WERI-Rb-1 (cell line): Measurements from ENCODE around the gene LRRC72.
"Not testable (repeated sequence)": the region's sequence is repeated elsewhere in the genome, so short reads cannot be mapped to it uniquely, and the experiment has no call there.

Source experiments
- DNase-seq: peaks from one replicate; pipeline ENCODE4 v3.0.0-alpha.2; 2020
- H3K27ac ChIP-seq: fragments of 250-450 bp; sonication (Bioruptor Pico); 2 replicates; pipeline ENCODE4 v1.5.1; 2020; ENCODE audit warnings: mild to moderate bottlenecking, moderate library complexity
- H3K27me3 ChIP-seq: fragments of 250-450 bp; sonication (Bioruptor Pico); 2 replicates; pipeline ENCODE4 v1.5.1; 2021; ENCODE audit warnings: mild to moderate bottlenecking, low read depth, moderate library complexity; ENCODE audit not compliant: insufficient read depth, severe bottlenecking
- H3K36me3 ChIP-seq: fragments of 250-450 bp; sonication (Bioruptor Pico); 2 replicates; pipeline ENCODE4 v1.5.1; 2020; ENCODE audit warnings: mild to moderate bottlenecking, moderate library complexity
- H3K4me3 ChIP-seq: 2 replicates; pipeline ENCODE4 v1.5.1; 2011; ENCODE audit warnings: low read depth, mild to moderate bottlenecking, control low read depth, low read length
- H3K9me3 ChIP-seq: fragments of 250-450 bp; sonication (Bioruptor Pico); 2 replicates; pipeline ENCODE4 v1.5.1; 2021; ENCODE audit warnings: mild to moderate bottlenecking, moderate library complexity; ENCODE audit not compliant: severe bottlenecking
- TF ChIP-seq, protein P1 (sequence below): IDR thresholded peaks from 2 replicates; pipeline ENCODE4 v1.5.1; 2011; ENCODE audit warnings: low read depth, mild to moderate bottlenecking, control low read depth, inconsistent platforms, low read length

The LRRC72 gene

GRCh38 chr7:16504019-16504418 lies 22.6 kb upstream of the LRRC72 start:
- TF ChIP-seq, protein P1, sequence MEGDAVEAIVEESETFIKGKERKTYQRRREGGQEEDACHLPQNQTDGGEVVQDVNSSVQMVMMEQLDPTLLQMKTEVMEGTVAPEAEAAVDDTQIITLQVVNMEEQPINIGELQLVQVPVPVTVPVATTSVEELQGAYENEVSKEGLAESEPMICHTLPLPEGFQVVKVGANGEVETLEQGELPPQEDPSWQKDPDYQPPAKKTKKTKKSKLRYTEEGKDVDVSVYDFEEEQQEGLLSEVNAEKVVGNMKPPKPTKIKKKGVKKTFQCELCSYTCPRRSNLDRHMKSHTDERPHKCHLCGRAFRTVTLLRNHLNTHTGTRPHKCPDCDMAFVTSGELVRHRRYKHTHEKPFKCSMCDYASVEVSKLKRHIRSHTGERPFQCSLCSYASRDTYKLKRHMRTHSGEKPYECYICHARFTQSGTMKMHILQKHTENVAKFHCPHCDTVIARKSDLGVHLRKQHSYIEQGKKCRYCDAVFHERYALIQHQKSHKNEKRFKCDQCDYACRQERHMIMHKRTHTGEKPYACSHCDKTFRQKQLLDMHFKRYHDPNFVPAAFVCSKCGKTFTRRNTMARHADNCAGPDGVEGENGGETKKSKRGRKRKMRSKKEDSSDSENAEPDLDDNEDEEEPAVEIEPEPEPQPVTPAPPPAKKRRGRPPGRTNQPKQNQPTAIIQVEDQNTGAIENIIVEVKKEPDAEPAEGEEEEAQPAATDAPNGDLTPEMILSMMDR, result no peak
- no peak for DNase-seq
- Histone ChIP-seq H3K9me3 (no peaks in the 10 kb centered on the region), H3K36me3 (no peaks in the 10 kb centered on the region), H3K27me3 (no peaks in the 10 kb centered on the region), H3K4me3 (no peak overlapping the region), H3K27ac (no peak overlapping the region)

DNA sequence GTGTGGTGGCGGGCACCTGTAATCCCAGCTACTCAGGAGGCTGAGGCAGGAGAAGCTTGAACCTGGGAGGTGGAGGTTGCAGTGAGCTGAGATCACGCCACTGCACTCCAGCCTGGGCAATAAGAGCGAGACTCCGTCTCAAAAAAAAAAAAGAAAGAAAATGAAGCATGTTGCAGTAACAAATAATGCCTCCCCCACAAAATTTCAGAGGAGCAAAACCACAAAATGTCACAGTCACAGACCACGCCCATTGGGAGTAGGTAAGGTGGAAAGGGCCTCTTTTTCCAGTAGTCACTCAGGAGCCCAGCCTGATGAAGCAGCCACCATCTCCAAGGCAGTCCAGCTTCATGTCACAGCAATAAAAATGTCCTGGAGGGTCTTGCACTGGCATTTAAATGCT lies 20.2 kb upstream of the LRRC72 start:
- H3K4me3 ChIP-seq, H3K9me3 ChIP-seq, H3K36me3 ChIP-seq, H3K27ac ChIP-seq, DNase-seq, H3K27me3 ChIP-seq: not testable (repeated sequence)

- Histone ChIP-seq H3K36me3 (no peaks in the 10 kb centered on the region), H3K27ac (no peak overlapping the region), H3K27me3 (no peaks in the 10 kb centered on the region), H3K4me3 (no peak overlapping the region), H3K9me3 (no peaks in the 10 kb centered on the region)
- TF ChIP-seq, protein P1, result no peak
- no peak for DNase-seq
These were observed 16.8 kb upstream of the LRRC72 start for GRCh38 chr7:16509829-16510228.

- Histone ChIP-seq H3K4me3 (no peak overlapping the region), H3K27ac (no peak overlapping the region), H3K9me3 (no peaks in the 10 kb centered on the region), H3K27me3 (no peaks in the 10 kb centered on the region), H3K36me3 (no peaks in the 10 kb centered on the region)
- TF ChIP-seq, protein P1, result no peak
- DNase-seq, result no peak
These were observed 15.3 kb upstream of the LRRC72 start for GRCh38 chr7:16511314-16511713.

- no peaks in the 10 kb centered on the region for H3K27me3 ChIP-seq
- no peak for DNase-seq
- no peaks in the 10 kb centered on the region for H3K9me3 ChIP-seq
- no peak overlapping the region for H3K4me3 ChIP-seq
- H3K27ac ChIP-seq, result no peak overlapping the region
- TF ChIP-seq, protein P1, result no peak
- no peaks in the 10 kb centered on the region for H3K36me3 ChIP-seq
These were observed 14.5 kb upstream of the LRRC72 start for GRCh38 chr7:16512097-16512496.

DNA sequence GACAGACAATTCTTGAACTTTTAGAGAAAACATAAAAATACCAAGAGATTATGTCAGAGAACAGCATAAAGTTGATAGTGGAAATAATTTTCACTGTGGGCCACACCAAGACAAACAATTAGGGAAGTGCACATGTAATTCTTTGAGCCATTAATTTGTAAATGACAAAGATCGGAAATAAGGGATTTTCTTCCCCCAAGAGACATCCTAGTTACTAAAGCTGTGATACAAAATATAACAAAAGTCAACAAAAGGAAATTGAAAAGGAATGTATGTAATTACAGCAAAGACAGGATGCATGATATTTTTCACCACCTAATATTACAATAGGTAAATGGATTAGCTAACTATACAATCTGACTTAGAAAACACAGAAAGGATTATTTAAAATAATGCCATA lies 12.4 kb upstream of the LRRC72 start:
- no peaks in the 10 kb centered on the region for H3K36me3 ChIP-seq
- no peak overlapping the region for H3K4me3 ChIP-seq
- no peaks in the 10 kb centered on the region for H3K9me3 ChIP-seq
- H3K27me3 ChIP-seq, result no peaks in the 10 kb centered on the region
- TF ChIP-seq, protein P1, result no peak
- no peak for DNase-seq
- H3K27ac ChIP-seq, result no peak overlapping the region
